PC-9 (cell line): ENCODE data around the gene HDGFL2.

ENCODE experiments used
- EZH2 ChIP-seq: fragments of 200-600 bp; sonication (generic); IDR thresholded peaks from 2 replicates; pipeline ENCODE4 v1.8.0; 2017; ENCODE audit warnings: antibody characterized with exemption, low read depth
- TF ChIP-seq, protein P1 (sequence below): fragments of 200-600 bp; sonication (generic); conservative IDR thresholded peaks from 2 replicates; pipeline ENCODE4 v1.6.1; 2017; ENCODE audit warnings: mixed run types, antibody characterized with exemption, mild to moderate bottlenecking, moderate library complexity

DNA sequence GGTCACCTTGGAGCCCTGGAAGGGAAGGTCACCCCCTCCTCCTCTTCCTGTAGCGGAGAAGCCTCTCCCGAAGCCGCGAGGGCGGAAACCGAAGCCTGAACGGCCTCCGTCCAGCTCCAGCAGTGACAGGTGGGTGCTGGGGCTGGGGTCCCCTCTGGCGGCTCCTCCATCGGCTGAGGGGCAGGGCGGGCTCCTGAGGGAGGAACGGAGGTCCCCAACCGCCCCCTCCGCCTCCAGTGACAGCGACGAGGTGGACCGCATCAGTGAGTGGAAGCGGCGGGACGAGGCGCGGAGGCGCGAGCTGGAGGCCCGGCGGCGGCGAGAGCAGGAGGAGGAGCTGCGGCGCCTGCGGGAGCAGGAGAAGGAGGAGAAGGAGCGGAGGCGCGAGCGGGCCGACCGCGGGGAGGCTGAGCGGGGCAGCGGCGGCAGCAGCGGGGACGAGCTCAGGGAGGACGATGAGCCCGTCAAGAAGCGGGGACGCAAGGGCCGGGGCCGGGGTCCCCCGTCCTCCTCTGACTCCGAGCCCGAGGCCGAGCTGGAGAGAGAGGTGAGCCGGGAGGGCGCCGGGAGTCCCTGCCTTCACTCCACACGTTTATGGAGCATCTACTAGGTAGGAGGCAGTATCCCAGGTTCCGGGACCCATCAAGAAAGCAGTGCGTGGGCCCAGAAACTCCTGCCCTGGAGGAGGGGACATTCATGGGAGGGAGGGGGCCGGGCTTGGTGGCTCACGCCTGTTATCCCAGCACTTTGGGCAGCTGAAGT lies 22.0 kb downstream of the HDGFL2 start:
- TF ChIP-seq, protein P1, sequence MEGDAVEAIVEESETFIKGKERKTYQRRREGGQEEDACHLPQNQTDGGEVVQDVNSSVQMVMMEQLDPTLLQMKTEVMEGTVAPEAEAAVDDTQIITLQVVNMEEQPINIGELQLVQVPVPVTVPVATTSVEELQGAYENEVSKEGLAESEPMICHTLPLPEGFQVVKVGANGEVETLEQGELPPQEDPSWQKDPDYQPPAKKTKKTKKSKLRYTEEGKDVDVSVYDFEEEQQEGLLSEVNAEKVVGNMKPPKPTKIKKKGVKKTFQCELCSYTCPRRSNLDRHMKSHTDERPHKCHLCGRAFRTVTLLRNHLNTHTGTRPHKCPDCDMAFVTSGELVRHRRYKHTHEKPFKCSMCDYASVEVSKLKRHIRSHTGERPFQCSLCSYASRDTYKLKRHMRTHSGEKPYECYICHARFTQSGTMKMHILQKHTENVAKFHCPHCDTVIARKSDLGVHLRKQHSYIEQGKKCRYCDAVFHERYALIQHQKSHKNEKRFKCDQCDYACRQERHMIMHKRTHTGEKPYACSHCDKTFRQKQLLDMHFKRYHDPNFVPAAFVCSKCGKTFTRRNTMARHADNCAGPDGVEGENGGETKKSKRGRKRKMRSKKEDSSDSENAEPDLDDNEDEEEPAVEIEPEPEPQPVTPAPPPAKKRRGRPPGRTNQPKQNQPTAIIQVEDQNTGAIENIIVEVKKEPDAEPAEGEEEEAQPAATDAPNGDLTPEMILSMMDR = no peak
- no peak for TF ChIP-seq EZH2
